NOMO-1 treated with dmso at 0.1 percent for 144 hours (cell line): ENCODE data around the gene ALAD.
A peak's percentile ranks its signal among the peaks of the same experiment; 100 is the strongest.

ENCODE experiments used
- DNase-seq: peaks from one replicate; lab custom pipeline; 2025; ENCODE audit not compliant: unreplicated experiment; lab: John Stamatoyannopoulos, UW

Gene ALAD

GRCh38 chr9:113375057-113376023, 25.7 kb downstream of the ALAD start:
- DNase-seq = no peak

DNA sequence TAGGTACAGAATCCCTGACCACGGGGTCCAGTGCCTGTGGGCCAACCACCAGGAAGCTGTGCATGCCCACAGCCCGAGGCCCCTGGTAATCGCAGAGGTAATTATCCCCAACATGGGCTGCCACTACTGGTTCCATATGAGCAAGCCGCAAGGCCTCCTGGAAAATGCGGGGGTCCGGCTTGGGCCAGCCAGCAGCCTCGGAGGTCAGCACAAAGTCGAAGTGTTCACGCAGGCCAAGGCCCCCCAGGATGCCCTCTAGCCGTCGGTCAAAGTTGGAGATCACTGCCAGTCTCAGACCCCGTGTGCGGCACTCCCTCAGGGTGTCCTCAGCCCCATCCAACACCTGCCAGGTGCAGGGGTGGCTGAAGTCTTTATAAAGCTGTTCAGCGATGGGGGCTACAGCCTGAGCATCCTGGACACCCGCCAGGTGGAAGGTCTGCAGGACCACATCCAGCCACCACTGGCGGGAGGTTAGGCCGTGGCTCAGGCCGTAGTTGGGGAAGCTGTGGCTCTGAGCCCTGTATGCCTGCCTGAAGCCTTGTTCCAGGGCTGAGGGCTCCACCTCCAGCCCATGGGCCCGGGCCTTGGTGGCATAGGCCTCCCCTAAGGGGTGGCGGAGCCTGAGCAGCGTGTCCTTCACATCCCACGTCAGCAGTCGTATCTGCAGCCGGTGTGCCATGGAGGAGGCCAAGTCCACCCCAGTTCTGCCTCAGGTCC, 27.2 kb downstream of the ALAD start:
- no peak for DNase-seq

- DNase-seq = no peak
Observed at GRCh38 chr9:113373256-113373655, 27.8 kb downstream of the ALAD start.

GRCh38 chr9:113372059-113372458, 29.0 kb downstream of the ALAD start:
- DNase-seq = no peak

DNA sequence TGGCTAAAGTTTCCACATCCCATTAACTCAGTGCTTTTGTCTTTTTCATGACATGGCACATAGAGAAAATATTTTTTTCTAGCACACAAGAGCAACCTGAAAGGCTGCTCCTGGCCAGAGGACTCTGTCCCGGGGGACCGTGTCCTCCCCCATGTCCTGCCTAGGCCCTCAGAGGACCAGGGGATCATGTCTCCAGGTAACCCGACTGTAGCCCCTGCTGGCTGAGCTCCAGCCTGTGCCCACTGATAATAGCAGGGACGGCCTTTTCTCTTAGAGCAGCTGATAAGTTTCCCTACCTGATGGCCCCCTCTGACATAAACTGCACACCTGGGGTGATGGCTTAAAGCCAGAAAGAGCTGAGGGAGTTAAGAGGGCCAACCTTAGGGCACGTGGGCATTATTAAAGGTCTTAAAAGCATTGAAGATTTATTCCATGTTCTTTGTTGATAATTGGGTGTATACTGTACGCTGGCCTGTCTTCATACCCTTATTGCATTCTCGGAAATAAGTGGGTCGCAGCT, 30.2 kb downstream of the ALAD start:
- no peak for DNase-seq

DNA sequence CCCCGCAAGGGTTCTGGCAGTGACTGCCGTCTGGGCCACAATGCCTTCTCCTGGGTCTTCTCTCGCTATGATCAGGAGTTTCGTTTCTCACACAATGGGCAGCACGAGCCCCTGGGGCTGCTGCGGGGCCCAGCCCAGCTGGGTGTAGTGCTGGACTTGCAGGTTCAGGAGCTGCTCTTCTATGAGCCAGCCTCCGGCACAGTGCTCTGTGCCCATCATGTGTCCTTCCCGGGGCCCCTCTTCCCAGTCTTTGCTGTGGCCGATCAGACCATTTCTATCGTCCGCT, 31.3 kb downstream of the ALAD start:
- no peak for DNase-seq

DNA sequence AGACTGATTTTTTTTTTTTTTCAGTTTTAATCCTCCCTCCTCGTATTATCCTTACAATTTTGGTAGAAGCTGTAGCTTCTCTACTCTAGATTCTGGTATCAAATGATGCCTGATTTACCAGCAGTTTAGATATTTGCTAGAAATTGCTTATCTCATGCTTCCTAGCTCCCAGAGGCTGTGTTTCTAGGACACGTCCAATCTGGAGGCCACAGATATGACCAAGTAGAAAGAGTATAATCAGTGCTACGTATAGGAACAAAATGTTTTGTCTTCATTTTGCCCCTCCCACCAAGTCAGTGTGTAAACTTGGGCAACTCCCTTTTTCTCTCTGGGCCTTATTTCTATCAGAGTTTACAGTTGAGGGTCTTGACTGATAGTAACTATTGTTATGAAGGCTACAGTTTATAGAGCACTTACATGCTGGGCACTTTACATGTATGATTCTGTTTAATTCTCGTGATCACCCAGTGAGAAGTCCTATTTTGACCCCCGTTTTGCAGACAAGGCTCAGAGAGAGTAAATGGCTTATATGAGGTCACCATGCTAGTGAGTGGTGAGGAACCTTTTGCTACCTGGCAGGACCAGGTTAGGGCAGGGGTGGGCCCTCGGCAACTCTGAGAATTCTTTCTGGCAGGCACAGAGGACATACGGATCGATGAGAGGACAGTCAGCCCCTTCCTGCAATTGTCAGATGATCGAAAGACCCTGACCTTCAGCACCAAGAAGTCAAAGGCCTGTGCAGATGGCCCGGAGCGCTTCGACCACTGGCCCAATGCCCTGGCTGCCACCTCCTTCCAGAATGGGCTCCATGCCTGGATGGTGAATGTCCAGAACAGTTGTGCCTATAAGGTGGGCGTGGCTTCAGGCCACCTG, 31.9 kb downstream of the ALAD start:
- no peak for DNase-seq

GRCh38 chr9:113368348-113368981, 32.6 kb downstream of the ALAD start:
- no peak for DNase-seq

- peak; percentile 36 for DNase-seq
Observed at GRCh38 chr9:113365652-113366051, 35.4 kb downstream of the ALAD start.

DNA sequence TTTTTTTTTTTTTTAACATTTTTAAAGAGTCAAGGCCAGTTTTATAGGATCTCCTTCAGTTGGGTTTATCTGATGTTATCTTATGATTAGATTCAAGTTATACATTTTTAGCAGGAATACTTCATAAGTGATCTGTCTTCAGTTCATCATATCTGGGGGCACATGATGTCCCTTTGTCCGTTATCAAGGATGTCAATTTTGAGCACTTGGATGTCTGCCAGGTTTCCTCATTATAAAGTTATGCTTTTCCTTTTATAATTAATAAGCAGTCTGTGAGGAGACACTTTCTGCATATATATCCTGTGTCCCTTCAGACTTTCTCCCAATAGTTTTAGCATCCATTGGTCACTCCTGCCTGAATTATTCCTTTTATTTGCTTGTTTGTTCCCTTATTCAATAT, 36.1 kb downstream of the ALAD start:
- DNase-seq = no peak

- no peak for DNase-seq
Observed at GRCh38 chr9:113363336-113363735, 37.7 kb downstream of the ALAD start.

GRCh38 chr9:113361304-113362018, 39.6 kb downstream of the ALAD start:
- no peak for DNase-seq

DNA sequence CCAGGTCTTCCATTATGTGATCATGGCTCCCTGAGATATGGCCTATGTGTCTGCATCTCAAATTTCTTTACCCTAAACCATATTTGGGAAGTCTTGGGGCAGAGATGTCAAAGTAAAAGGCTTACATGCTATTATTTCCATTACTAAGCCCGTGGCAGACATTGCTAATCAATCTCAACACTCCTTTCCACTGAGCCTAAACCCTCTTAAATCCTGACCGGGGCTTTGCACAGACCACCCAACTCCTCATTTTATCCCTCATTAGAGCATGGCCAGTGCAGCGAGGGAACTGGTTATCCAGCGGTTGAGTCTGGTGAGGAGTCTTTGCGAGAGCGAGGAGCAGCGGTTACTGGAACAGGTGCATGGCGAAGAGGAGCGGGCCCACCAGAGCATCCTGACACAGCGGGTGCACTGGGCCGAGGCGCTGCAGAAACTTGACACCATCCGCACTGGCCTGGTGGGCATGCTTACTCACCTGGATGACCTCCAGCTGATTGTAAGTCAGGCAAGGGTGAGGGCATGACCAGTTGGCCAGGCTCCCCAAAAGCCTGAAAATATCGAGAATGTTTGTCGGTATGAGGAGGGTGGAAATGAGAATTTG, 40.7 kb downstream of the ALAD start:
- DNase-seq = no peak

GRCh38 chr9:113359385-113359784, 41.7 kb downstream of the ALAD start:
- DNase-seq = no peak

GRCh38 chr9:113356686-113357292, 44.3 kb downstream of the ALAD start:
- DNase-seq = no peak

DNA sequence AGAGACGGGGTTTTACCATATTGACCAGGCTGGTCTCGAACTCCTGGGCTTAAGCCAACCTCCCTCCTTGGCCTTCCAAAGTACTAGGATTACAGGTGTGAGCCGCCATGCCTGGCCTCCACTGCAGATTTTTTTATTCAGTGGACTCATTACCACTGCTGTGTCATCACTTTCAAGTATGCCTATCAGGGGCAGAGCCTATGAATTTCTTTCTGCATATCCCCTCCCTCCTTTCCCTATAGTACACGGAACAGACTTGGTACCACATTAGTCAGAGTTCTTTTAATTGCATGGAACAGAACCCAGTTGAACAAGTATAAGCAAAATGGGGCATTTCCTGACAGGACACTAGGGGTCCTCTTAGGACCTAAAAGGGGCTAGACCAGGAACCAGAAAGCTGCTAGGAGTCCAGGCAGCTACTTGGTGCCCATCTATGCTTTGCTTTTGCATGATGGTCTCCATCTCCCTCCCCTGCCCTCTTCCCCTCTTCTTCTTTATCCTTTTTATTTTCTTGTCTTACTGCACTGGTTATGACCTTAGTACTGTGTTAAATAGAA, 46.0 kb downstream of the ALAD start:
- no peak for DNase-seq

- no peak for DNase-seq
Observed at GRCh38 chr9:113352411-113352810, 48.7 kb downstream of the ALAD start.

DNA sequence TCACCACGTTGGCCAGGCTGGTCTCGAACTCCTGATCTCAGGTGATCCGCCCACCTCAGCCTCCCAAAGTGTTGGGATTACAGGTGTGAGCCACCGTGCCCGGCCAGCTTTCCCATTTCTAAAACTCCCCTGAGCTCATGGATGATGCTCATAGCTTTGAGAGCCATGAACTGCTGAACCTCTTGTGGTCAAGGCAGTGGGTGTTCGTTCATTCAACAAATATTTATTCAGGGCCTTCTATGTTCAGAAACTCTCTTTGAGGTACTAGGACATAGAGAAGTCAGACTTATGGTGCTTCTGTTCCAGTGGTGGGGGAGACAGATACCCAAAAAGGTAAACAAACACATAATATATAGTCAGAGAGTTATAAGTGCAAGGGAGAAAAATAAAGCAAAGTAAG, 49.1 kb downstream of the ALAD start:
- DNase-seq = no peak

GRCh38 chr9:113350937-113351336, 50.1 kb downstream of the ALAD start:
- peak; percentile 68 for DNase-seq
